ENCODE measurements around the gene PTPRS.
"Not testable (repeated sequence)": the region's sequence is repeated elsewhere in the genome, so short reads cannot be mapped to it uniquely, and the experiment has no call there.

The PTPRS gene

GRCh38 chr19:5334366-5334739 lies 6.3 kb downstream of the PTPRS start:
- H3K4me1 ChIP-seq (ENCODE audit: control insufficient read depth in 1 of 2, insufficient read depth in 2 of 2, low read length in 2 of 2): no peaks in the 10 kb centered on the region
- H3K9me3 ChIP-seq (ENCODE audit: control insufficient read depth in 1 of 2, low read length in 2 of 2): no peaks in the 10 kb centered on the region
- H3K9ac ChIP-seq (ENCODE audit: low read depth in 1 of 2, low read length in 2 of 2): no peak overlapping the region
- no peaks in the 10 kb centered on the region for H3K36me3 ChIP-seq (ENCODE audit: control insufficient read depth in 1 of 2, insufficient read depth in 2 of 2, low read length in 2 of 2)
- H3K27ac ChIP-seq (ENCODE audit: low read depth, low read length): no peak overlapping the region
- peaks cover 15 to 16% of the 10 kb centered on the region in 2 donors for H3K27me3 ChIP-seq (ENCODE audit: control insufficient read depth in 1 of 2, insufficient read depth in 2 of 2, low read length in 2 of 2)
- H3K4me3 ChIP-seq (ENCODE audit: low read depth in 1 of 2, low read length in 2 of 2): no peak overlapping the region

GRCh38 chr19:5333581-5334365 lies 6.8 kb downstream of the PTPRS start:
- Histone ChIP-seq H3K27me3 (ENCODE audit: control insufficient read depth in 1 of 2, insufficient read depth in 2 of 2, low read length in 2 of 2) (peaks cover 9 to 10% of the 10 kb centered on the region in 2 donors), H3K4me3 (ENCODE audit: low read depth in 1 of 2, low read length in 2 of 2) (no peak overlapping the region), H3K4me1 (ENCODE audit: control insufficient read depth in 1 of 2, insufficient read depth in 2 of 2, low read length in 2 of 2) (no peaks in the 10 kb centered on the region), H3K9ac (ENCODE audit: low read depth in 1 of 2, low read length in 2 of 2) (no peak overlapping the region), H3K27ac (ENCODE audit: low read depth, low read length) (no peak overlapping the region), H3K36me3 (ENCODE audit: control insufficient read depth in 1 of 2, insufficient read depth in 2 of 2, low read length in 2 of 2) (no peaks in the 10 kb centered on the region), H3K9me3 (ENCODE audit: control insufficient read depth in 1 of 2, low read length in 2 of 2) (no peaks in the 10 kb centered on the region)

- Histone ChIP-seq H3K9ac (ENCODE audit: low read depth in 1 of 2, low read length in 2 of 2) (no peak overlapping the region), H3K9me3 (ENCODE audit: control insufficient read depth in 1 of 2, low read length in 2 of 2) (no peaks in the 10 kb centered on the region), H3K4me1 (ENCODE audit: control insufficient read depth in 1 of 2, insufficient read depth in 2 of 2, low read length in 2 of 2) (no peaks in the 10 kb centered on the region), H3K27ac (ENCODE audit: low read depth, low read length) (no peak overlapping the region), H3K27me3 (ENCODE audit: control insufficient read depth in 1 of 2, insufficient read depth in 2 of 2, low read length in 2 of 2) (peaks cover under 1 to 5% of the 10 kb centered on the region in 2 donors), H3K36me3 (ENCODE audit: control insufficient read depth in 1 of 2, insufficient read depth in 2 of 2, low read length in 2 of 2) (no peaks in the 10 kb centered on the region), H3K4me3 (ENCODE audit: low read depth in 1 of 2, low read length in 2 of 2) (no peak overlapping the region)
These were observed 8.1 kb downstream of the PTPRS start for GRCh38 chr19:5332501-5332900.

- no peaks in the 10 kb centered on the region for H3K4me1 ChIP-seq (ENCODE audit: control insufficient read depth in 1 of 2, insufficient read depth in 2 of 2, low read length in 2 of 2)
- H3K27me3 ChIP-seq (ENCODE audit: control insufficient read depth in 1 of 2, insufficient read depth in 2 of 2, low read length in 2 of 2): no peaks in the 10 kb centered on the region
- H3K27ac ChIP-seq (ENCODE audit: low read depth, low read length): no peak overlapping the region
- no peaks in the 10 kb centered on the region for H3K36me3 ChIP-seq (ENCODE audit: control insufficient read depth in 1 of 2, insufficient read depth in 2 of 2, low read length in 2 of 2)
- H3K4me3 ChIP-seq (ENCODE audit: low read depth in 1 of 2, low read length in 2 of 2): no peak overlapping the region
- no peak overlapping the region for H3K9ac ChIP-seq (ENCODE audit: low read depth in 1 of 2, low read length in 2 of 2)
- no peaks in the 10 kb centered on the region for H3K9me3 ChIP-seq (ENCODE audit: control insufficient read depth in 1 of 2, low read length in 2 of 2)
These were observed 8.8 kb downstream of the PTPRS start for GRCh38 chr19:5331790-5332189.

- H3K4me1 ChIP-seq (ENCODE audit: control insufficient read depth in 1 of 2, insufficient read depth in 2 of 2, low read length in 2 of 2): no peaks in the 10 kb centered on the region
- H3K27me3 ChIP-seq (ENCODE audit: control insufficient read depth in 1 of 2, insufficient read depth in 2 of 2, low read length in 2 of 2): no peaks in the 10 kb centered on the region
- no peaks in the 10 kb centered on the region for H3K9me3 ChIP-seq (ENCODE audit: control insufficient read depth in 1 of 2, low read length in 2 of 2)
- no peak overlapping the region for H3K4me3 ChIP-seq (ENCODE audit: low read depth in 1 of 2, low read length in 2 of 2)
- no peak overlapping the region for H3K27ac ChIP-seq (ENCODE audit: low read depth, low read length)
- no peak overlapping the region for H3K9ac ChIP-seq (ENCODE audit: low read depth in 1 of 2, low read length in 2 of 2)
- H3K36me3 ChIP-seq (ENCODE audit: control insufficient read depth in 1 of 2, insufficient read depth in 2 of 2, low read length in 2 of 2): no peaks in the 10 kb centered on the region
These were observed 10.3 kb downstream of the PTPRS start for GRCh38 chr19:5330307-5330720.

- H3K4me3 ChIP-seq (ENCODE audit: low read depth in 1 of 2, low read length in 2 of 2): no peak overlapping the region
These were observed 11.5 kb downstream of the PTPRS start for GRCh38 chr19:5329141-5329540.

GRCh38 chr19:5328407-5328806 lies 12.2 kb downstream of the PTPRS start:
- H3K27ac ChIP-seq (ENCODE audit: low read depth, low read length); H3K4me1 ChIP-seq (ENCODE audit: control insufficient read depth in 1 of 2, insufficient read depth in 2 of 2, low read length in 2 of 2); H3K4me3 ChIP-seq (ENCODE audit: low read depth in 1 of 2, low read length in 2 of 2); H3K9me3 ChIP-seq (ENCODE audit: control insufficient read depth in 1 of 2, low read length in 2 of 2); H3K9ac ChIP-seq (ENCODE audit: low read depth in 1 of 2, low read length in 2 of 2); H3K36me3 ChIP-seq (ENCODE audit: control insufficient read depth in 1 of 2, insufficient read depth in 2 of 2, low read length in 2 of 2); H3K27me3 ChIP-seq (ENCODE audit: control insufficient read depth in 1 of 2, insufficient read depth in 2 of 2, low read length in 2 of 2): not testable (repeated sequence)

More at GRCh38 chr19:5329141-5329540, 11.5 kb downstream of the PTPRS start:
- H3K9me3 ChIP-seq (ENCODE audit: control insufficient read depth in 1 of 2, low read length in 2 of 2): peaks cover 4 to 6% of the 10 kb centered on the region in 2 donors
- no peaks in the 10 kb centered on the region for H3K27me3 ChIP-seq (ENCODE audit: control insufficient read depth in 1 of 2, insufficient read depth in 2 of 2, low read length in 2 of 2)
- H3K27ac ChIP-seq (ENCODE audit: low read depth, low read length): no peak overlapping the region
- H3K36me3 ChIP-seq (ENCODE audit: control insufficient read depth in 1 of 2, insufficient read depth in 2 of 2, low read length in 2 of 2): no peaks in the 10 kb centered on the region
- H3K9ac ChIP-seq (ENCODE audit: low read depth in 1 of 2, low read length in 2 of 2): no peak overlapping the region
- no peaks in the 10 kb centered on the region for H3K4me1 ChIP-seq (ENCODE audit: control insufficient read depth in 1 of 2, insufficient read depth in 2 of 2, low read length in 2 of 2)

- no peak overlapping the region for H3K27ac ChIP-seq (ENCODE audit: low read depth, low read length)
- no peaks in the 10 kb centered on the region for H3K4me1 ChIP-seq (ENCODE audit: control insufficient read depth in 1 of 2, insufficient read depth in 2 of 2, low read length in 2 of 2)
- H3K4me3 ChIP-seq (ENCODE audit: low read depth in 1 of 2, low read length in 2 of 2): no peak overlapping the region
- H3K27me3 ChIP-seq (ENCODE audit: control insufficient read depth in 1 of 2, insufficient read depth in 2 of 2, low read length in 2 of 2): no peaks in the 10 kb centered on the region
- no peaks in the 10 kb centered on the region for H3K36me3 ChIP-seq (ENCODE audit: control insufficient read depth in 1 of 2, insufficient read depth in 2 of 2, low read length in 2 of 2)
- peaks cover 4 to 6% of the 10 kb centered on the region in 2 donors for H3K9me3 ChIP-seq (ENCODE audit: control insufficient read depth in 1 of 2, low read length in 2 of 2)
- H3K9ac ChIP-seq (ENCODE audit: low read depth in 1 of 2, low read length in 2 of 2): no peak overlapping the region
These were observed 13.5 kb downstream of the PTPRS start for GRCh38 chr19:5326986-5327623.

- Histone ChIP-seq H3K4me3 (ENCODE audit: low read depth in 1 of 2, low read length in 2 of 2) (no peak overlapping the region), H3K4me1 (ENCODE audit: control insufficient read depth in 1 of 2, insufficient read depth in 2 of 2, low read length in 2 of 2) (no peaks in the 10 kb centered on the region), H3K27ac (ENCODE audit: low read depth, low read length) (no peak overlapping the region), H3K27me3 (ENCODE audit: control insufficient read depth in 1 of 2, insufficient read depth in 2 of 2, low read length in 2 of 2) (peaks cover 0 to 3% of the 10 kb centered on the region in 2 donors), H3K9ac (ENCODE audit: low read depth in 1 of 2, low read length in 2 of 2) (no peak overlapping the region), H3K36me3 (ENCODE audit: control insufficient read depth in 1 of 2, insufficient read depth in 2 of 2, low read length in 2 of 2) (no peaks in the 10 kb centered on the region), H3K9me3 (ENCODE audit: control insufficient read depth in 1 of 2, low read length in 2 of 2) (peaks cover 4 to 6% of the 10 kb centered on the region in 2 donors)
These were observed 14.1 kb downstream of the PTPRS start for GRCh38 chr19:5326545-5326944.

GRCh38 chr19:5324947-5325346 lies 15.7 kb downstream of the PTPRS start:
- H3K9me3 ChIP-seq (ENCODE audit: control insufficient read depth in 1 of 2, low read length in 2 of 2): peaks cover 4 to 6% of the 10 kb centered on the region in 2 donors
- no peak overlapping the region for H3K9ac ChIP-seq (ENCODE audit: low read depth in 1 of 2, low read length in 2 of 2)
- no peak overlapping the region for H3K4me3 ChIP-seq (ENCODE audit: low read depth in 1 of 2, low read length in 2 of 2)
- H3K27me3 ChIP-seq (ENCODE audit: control insufficient read depth in 1 of 2, insufficient read depth in 2 of 2, low read length in 2 of 2): peaks cover 0 to 3% of the 10 kb centered on the region in 2 donors
- no peaks in the 10 kb centered on the region for H3K4me1 ChIP-seq (ENCODE audit: control insufficient read depth in 1 of 2, insufficient read depth in 2 of 2, low read length in 2 of 2)
- H3K27ac ChIP-seq (ENCODE audit: low read depth, low read length): no peak overlapping the region
- H3K36me3 ChIP-seq (ENCODE audit: control insufficient read depth in 1 of 2, insufficient read depth in 2 of 2, low read length in 2 of 2): no peaks in the 10 kb centered on the region
